ENCODE measurements around the gene MAP3K3. TPM values are rescaled to one million over a fixed set of nuclear protein-coding genes. Genes with fewer than 3 reads are reported as not detected.

Gene MAP3K3
- total and polyA plus RNA-seq, 10 of the 15 experiments (the other 5 are each of a cell fraction or from before 2014, with no cell fraction given): 1.6 to 24.1 (median 15.0) TPM

DNA sequence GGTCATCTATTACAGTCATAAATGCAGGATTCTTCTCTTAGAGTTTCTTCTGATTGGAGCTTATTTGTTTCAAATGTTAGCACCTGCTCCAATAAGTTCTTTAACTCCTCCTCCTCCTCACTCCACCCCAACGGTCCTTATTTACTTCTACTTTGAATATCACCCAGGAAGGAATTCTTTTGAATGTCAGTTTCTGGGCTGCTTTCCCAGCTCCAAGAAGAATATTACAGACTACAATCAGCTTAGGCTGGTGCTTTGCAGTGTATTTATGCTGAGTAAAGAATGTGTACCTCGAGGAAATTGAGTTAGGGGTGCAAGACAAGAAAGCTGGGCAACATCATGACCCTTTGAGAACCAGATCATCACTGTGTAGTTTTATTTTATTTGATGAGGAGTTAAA is 30.8 kb downstream of the MAP3K3 start:
- H3K4me2 ChIP-seq (ENCODE audit: control insufficient read depth, insufficient read depth): no peak overlapping the region
- no peaks in the 10 kb centered on the region for H4K20me1 ChIP-seq (ENCODE audit: control insufficient read depth, insufficient read depth)
- in situ Hi-C loops (cut with MboI): no loop called here
- peaks cover 0 to 7% of the 10 kb centered on the region in 2 experiments; a peak in 3 of 4 replicates for H3K36me3 ChIP-seq (ENCODE audit: control insufficient read depth in 2 of 2, insufficient read depth in 2 of 2, low read length in 1 of 2)
- no peaks in the 10 kb centered on the region for H3K27me3 ChIP-seq (replicated peaks in 1 of 2; ENCODE audit: control insufficient read depth in 2 of 2, insufficient read depth in 2 of 2, low read length in 1 of 2)
- H3K9ac ChIP-seq (ENCODE audit: control insufficient read depth, insufficient read depth, low read length): no peak overlapping the region
- ATAC-seq (no peak), FAIRE-seq (no peak), DNase-seq (ENCODE audit: low read depth, low spot score) (no peak)
- H3K4me1 ChIP-seq (ENCODE audit: control insufficient read depth, insufficient read depth, low read length): no peaks in the 10 kb centered on the region; the same call in 1 of the 2 replicates
- BruUV-seq (replicated peaks): TSS peak; percentile 26
- H3K79me2 ChIP-seq (ENCODE audit: control insufficient read depth, insufficient read depth, low read length): no peaks in the 10 kb centered on the region
- ChIA-PET SMC1A (ENCODE audit: uncharacterized antibody, unreplicated experiment) (no interaction called here), POLR2A (no interaction called here), CTCF (interaction anchor here (1.2 to 1.6 kb wide), 2 partner anchors 10 to 41 kb away, joined by 4 read pairs; no protein-coding TSS in a partner anchor), RAD21 (ENCODE audit: unreplicated experiment) (no interaction called here)
- TF ChIP-seq POLR2AphosphoS2 (IDR thresholded peaks at IDR 0.05; ENCODE audit: low read depth, low read length) (no peak), KAT2A (conservative IDR thresholded peaks at IDR 0.05; ENCODE audit: control insufficient read depth, low read depth, low read length) (no peak), POLR2A (IDR thresholded peaks at IDR 0.05; ENCODE audit: low read depth, low read length) (no peak), ZNF217 (IDR thresholded peaks at IDR 0.05) (no peak), NFYB (IDR thresholded peaks at IDR 0.05; ENCODE audit: insufficient read depth, low read depth, low read length) (no peak), FOXK2 (IDR thresholded peaks at IDR 0.05) (no peak), FOS (IDR thresholded peaks at IDR 0.05; ENCODE audit: borderline replicate concordance, extremely low read depth, insufficient read length) (no peak), CHD1 (IDR thresholded peaks at IDR 0.05; ENCODE audit: low read depth, low read length) (no peak), NFIC (IDR thresholded peaks at IDR 0.05; ENCODE audit: low read depth, low read length) (no peak), HDAC2 (IDR thresholded peaks at IDR 0.05) (no peak), BMI1 (IDR thresholded peaks at IDR 0.05; ENCODE audit: borderline replicate concordance) (no peak), ZNF207 (IDR thresholded peaks at IDR 0.05; ENCODE audit: borderline replicate concordance) (no peak), MTA2 (IDR thresholded peaks at IDR 0.05; ENCODE audit: low read depth) (no peak), EED (IDR thresholded peaks at IDR 0.05; ENCODE audit: low read depth) (no peak), NBN (IDR thresholded peaks at IDR 0.05) (no peak), SMARCA5 (IDR thresholded peaks at IDR 0.05) (no peak), TCF7 (IDR thresholded peaks at IDR 0.05; ENCODE audit: borderline replicate concordance) (no peak)
- TF ChIP-seq, protein P1, sequence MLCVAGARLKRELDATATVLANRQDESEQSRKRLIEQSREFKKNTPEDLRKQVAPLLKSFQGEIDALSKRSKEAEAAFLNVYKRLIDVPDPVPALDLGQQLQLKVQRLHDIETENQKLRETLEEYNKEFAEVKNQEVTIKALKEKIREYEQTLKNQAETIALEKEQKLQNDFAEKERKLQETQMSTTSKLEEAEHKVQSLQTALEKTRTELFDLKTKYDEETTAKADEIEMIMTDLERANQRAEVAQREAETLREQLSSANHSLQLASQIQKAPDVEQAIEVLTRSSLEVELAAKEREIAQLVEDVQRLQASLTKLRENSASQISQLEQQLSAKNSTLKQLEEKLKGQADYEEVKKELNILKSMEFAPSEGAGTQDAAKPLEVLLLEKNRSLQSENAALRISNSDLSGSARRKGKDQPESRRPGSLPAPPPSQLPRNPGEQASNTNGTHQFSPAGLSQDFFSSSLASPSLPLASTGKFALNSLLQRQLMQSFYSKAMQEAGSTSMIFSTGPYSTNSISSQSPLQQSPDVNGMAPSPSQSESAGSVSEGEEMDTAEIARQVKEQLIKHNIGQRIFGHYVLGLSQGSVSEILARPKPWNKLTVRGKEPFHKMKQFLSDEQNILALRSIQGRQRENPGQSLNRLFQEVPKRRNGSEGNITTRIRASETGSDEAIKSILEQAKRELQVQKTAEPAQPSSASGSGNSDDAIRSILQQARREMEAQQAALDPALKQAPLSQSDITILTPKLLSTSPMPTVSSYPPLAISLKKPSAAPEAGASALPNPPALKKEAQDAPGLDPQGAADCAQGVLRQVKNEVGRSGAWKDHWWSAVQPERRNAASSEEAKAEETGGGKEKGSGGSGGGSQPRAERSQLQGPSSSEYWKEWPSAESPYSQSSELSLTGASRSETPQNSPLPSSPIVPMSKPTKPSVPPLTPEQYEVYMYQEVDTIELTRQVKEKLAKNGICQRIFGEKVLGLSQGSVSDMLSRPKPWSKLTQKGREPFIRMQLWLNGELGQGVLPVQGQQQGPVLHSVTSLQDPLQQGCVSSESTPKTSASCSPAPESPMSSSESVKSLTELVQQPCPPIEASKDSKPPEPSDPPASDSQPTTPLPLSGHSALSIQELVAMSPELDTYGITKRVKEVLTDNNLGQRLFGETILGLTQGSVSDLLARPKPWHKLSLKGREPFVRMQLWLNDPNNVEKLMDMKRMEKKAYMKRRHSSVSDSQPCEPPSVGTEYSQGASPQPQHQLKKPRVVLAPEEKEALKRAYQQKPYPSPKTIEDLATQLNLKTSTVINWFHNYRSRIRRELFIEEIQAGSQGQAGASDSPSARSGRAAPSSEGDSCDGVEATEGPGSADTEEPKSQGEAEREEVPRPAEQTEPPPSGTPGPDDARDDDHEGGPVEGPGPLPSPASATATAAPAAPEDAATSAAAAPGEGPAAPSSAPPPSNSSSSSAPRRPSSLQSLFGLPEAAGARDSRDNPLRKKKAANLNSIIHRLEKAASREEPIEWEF (IDR thresholded peaks at IDR 0.05; ENCODE audit: insufficient replicate concordance, low read depth, low read length): no peak
- TF ChIP-seq, protein P2, sequence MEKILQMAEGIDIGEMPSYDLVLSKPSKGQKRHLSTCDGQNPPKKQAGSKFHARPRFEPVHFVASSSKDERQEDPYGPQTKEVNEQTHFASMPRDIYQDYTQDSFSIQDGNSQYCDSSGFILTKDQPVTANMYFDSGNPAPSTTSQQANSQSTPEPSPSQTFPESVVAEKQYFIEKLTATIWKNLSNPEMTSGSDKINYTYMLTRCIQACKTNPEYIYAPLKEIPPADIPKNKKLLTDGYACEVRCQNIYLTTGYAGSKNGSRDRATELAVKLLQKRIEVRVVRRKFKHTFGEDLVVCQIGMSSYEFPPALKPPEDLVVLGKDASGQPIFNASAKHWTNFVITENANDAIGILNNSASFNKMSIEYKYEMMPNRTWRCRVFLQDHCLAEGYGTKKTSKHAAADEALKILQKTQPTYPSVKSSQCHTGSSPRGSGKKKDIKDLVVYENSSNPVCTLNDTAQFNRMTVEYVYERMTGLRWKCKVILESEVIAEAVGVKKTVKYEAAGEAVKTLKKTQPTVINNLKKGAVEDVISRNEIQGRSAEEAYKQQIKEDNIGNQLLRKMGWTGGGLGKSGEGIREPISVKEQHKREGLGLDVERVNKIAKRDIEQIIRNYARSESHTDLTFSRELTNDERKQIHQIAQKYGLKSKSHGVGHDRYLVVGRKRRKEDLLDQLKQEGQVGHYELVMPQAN (conservative IDR thresholded peaks at IDR 0.05): no peak
- TF ChIP-seq, protein P3, sequence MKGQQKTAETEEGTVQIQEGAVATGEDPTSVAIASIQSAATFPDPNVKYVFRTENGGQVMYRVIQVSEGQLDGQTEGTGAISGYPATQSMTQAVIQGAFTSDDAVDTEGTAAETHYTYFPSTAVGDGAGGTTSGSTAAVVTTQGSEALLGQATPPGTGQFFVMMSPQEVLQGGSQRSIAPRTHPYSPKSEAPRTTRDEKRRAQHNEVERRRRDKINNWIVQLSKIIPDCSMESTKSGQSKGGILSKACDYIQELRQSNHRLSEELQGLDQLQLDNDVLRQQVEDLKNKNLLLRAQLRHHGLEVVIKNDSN (IDR thresholded peaks at IDR 0.05; ENCODE audit: borderline replicate concordance, extremely low read length, insufficient read depth, low read depth, low read length): no peak
- no peak overlapping the region for H2AFZ ChIP-seq (ENCODE audit: control insufficient read depth, low read depth, low read length)
- H3K9me3 ChIP-seq (replicated peaks; ENCODE audit: control insufficient read depth, insufficient read depth, low read length): no peaks in the 10 kb centered on the region
- H3K27ac ChIP-seq (ENCODE audit: control insufficient read depth, insufficient read depth): no peak overlapping the region
- 26% methylated on average over 2 of the region's 2 CpGs for WGBS (ENCODE audit: insufficient coverage, insufficient replicate concordance, low lambda C conversion rate, missing lambda C conversion rate)
- intact Hi-C loops (cut with micrococcal nuclease; ENCODE audit: unreplicated experiment): no loop called here
- no peak overlapping the region for H3K4me3 ChIP-seq

Measured in GM12878 (cell line).